Right renal cortex interstitium (tissue), 3 donors: ENCODE measurements around the gene GRAP2. TPM values are rescaled to one million over a fixed set of nuclear protein-coding genes. Genes with fewer than 3 reads are reported as not detected.

Experiments used
- DNase-seq, 3 donors: peaks; one replicate each; pipeline ENCODE4 v3.0.0-alpha.2; 2013; ENCODE audit warnings: low read depth in 3 of 3, low spot score in 2 of 3
- polyA plus RNA-seq, 3 donors: library from polyadenylated mRNA; unstranded; fragments of 120-200 nt; gene quantifications; one replicate each; pipeline ENCODE4 v1.2.1, GENCODE V29; 2013; ENCODE audit not compliant: insufficient read length in 3 of 3

The GRAP2 gene
- polyA plus RNA-seq, 3 donors = 1.3 to 1.7 (median 1.4) TPM

- DNase-seq = no peak
Measured at GRCh38 chr22:40007853-40008710, 107.2 kb downstream of the GRAP2 start.

- DNase-seq = no peak
Measured at GRCh38 chr22:40008726-40009291, 107.9 kb downstream of the GRAP2 start.

GRCh38 chr22:40009292-40009774, 108.4 kb downstream of the GRAP2 start:
- DNase-seq = no peak

- DNase-seq = no peak
Measured at GRCh38 chr22:40009951-40010671, 109.2 kb downstream of the GRAP2 start.

GRCh38 chr22:40010746-40011145, 109.9 kb downstream of the GRAP2 start:
- DNase-seq = no peak

GRCh38 chr22:40014667-40015248, 113.9 kb downstream of the GRAP2 start:
- no peak for DNase-seq

- DNase-seq = no peak
Measured at GRCh38 chr22:40015358-40015976, 114.6 kb downstream of the GRAP2 start.

- DNase-seq = no peak
Measured at GRCh38 chr22:40018051-40018450, 117.2 kb downstream of the GRAP2 start.

- no peak for DNase-seq
Measured at GRCh38 chr22:40019100-40019499, 118.2 kb downstream of the GRAP2 start.

- DNase-seq = no peak
Measured at GRCh38 chr22:40020956-40021355, 120.1 kb downstream of the GRAP2 start.

- DNase-seq = no peak
Measured at GRCh38 chr22:40021401-40022000, 120.6 kb downstream of the GRAP2 start.

GRCh38 chr22:40022536-40023240, 121.8 kb downstream of the GRAP2 start:
- no peak for DNase-seq

Other genes with a start within 250 kb of the GRAP2 start
- gene ENTHD1, start 7.3 kb upstream of the GRAP2 start, polyA plus RNA-seq = not detected
- gene TMA7B, start 59.3 kb downstream of the GRAP2 start, polyA plus RNA-seq = under 1 TPM; 0.18 to 0.30 (median 0.21) TPM
- gene FAM83F, start 93.9 kb downstream of the GRAP2 start, polyA plus RNA-seq = 1 to 10 TPM; 1.6 to 2.2 (median 1.6) TPM